SK-N-SH (cell line): ENCODE measurements around the gene SEMA3F. TPM values are rescaled to one million over a fixed set of nuclear protein-coding genes. Genes with fewer than 3 reads are reported as not detected.

Source experiments
- CTCF ChIA-PET: fragments of 300-600, 350-600 bp; formaldehyde crosslinking; extraction: SDS; loops from one replicate; lab custom pipeline; 2021; lab: Yijun Ruan, JAX
- POLR2A ChIA-PET: fragments of 350-600 bp; sonication (Branson Sonifier 250); formaldehyde crosslinking; extraction: SDS; loops from one replicate; lab custom pipeline; 2020; ENCODE audit warnings: antibody characterized with exemption, inconsistent platforms; lab: Yijun Ruan, JAX
- DNase-seq: peaks from one replicate; pipeline ENCODE4 v3.0.0; 2012
- H2AFZ ChIP-seq: fragments of 200-600 bp; sonication (generic); 2 replicates; pipeline ENCODE4 v1.8.1; 2016; ENCODE audit warnings: antibody characterized with exemption, mild to moderate bottlenecking, low read depth
- H3F3A ChIP-seq: fragments of 200-600 bp; sonication (generic); replicated peaks from 2 replicates; pipeline ENCODE3; 2016; ENCODE audit warnings: antibody characterized with exemption, mild to moderate bottlenecking; ENCODE audit not compliant: insufficient read depth
- H3K27ac ChIP-seq, 2 experiments: fragments of 200-500 bp in 1 of 2; fragments of 200-600 bp in 1 of 2; sonication (Bioruptor generic) in 1 of 2; sonication (generic), shearing (Covaris generic) in 1 of 2; 2 replicates each; pipeline versions ENCODE4 v1.5.1 to v1.6.1; 2014 to 2016; ENCODE audit warnings: low read depth in 2 of 2, inconsistent platforms in 1 of 2, low read length in 1 of 2, mild to moderate bottlenecking in 1 of 2, mixed read lengths in 1 of 2
- H3K27me3 ChIP-seq: fragments of 200-600 bp; sonication (generic), shearing (Covaris generic); 2 replicates; pipeline ENCODE4 v1.6.1; 2016; ENCODE audit warnings: mixed run types; ENCODE audit not compliant: insufficient read depth
- H3K36me3 ChIP-seq, 2 experiments: fragments of 200-500 bp in 1 of 2; fragments of 200-600 bp in 1 of 2; sonication (Bioruptor generic) in 1 of 2; sonication (generic) in 1 of 2; replicated peaks in 1 of 2; 2 replicates each; pipeline versions ENCODE3 to v1.5.1; 2014 to 2016; ENCODE audit warnings: low read length in 1 of 2, mild to moderate bottlenecking in 1 of 2; ENCODE audit not compliant: insufficient read depth in 2 of 2, control insufficient read depth in 1 of 2
- H3K4me1 ChIP-seq, 2 experiments: fragments of 200-500 bp in 1 of 2; fragments of 200-600 bp in 1 of 2; sonication (Bioruptor generic) in 1 of 2; sonication (generic), shearing (Covaris generic) in 1 of 2; 2 replicates each; pipeline versions ENCODE4 v1.5.1 to v1.6.1; 2014 to 2016; ENCODE audit warnings: low read depth in 1 of 2, low read length in 1 of 2, mixed run types in 1 of 2; ENCODE audit not compliant: insufficient read depth in 2 of 2, control insufficient read depth in 1 of 2
- H3K4me2 ChIP-seq: fragments of 200-600 bp; sonication (generic), shearing (Covaris generic); 2 replicates; pipeline ENCODE4 v1.6.1; 2017; ENCODE audit warnings: mixed run types
- H3K4me3 ChIP-seq, 2 experiments: fragments of 200-500 bp in 1 of 2; fragments of 200-600 bp in 1 of 2; sonication (Bioruptor generic) in 1 of 2; sonication (generic), shearing (Covaris generic) in 1 of 2; 2 replicates each; pipeline versions ENCODE4 v1.5.1 to v1.8.1; 2014 to 2016; ENCODE audit warnings: low read depth in 2 of 2, inconsistent platforms in 1 of 2, low read length in 1 of 2, mild to moderate bottlenecking in 1 of 2, mixed read lengths in 1 of 2, moderate library complexity in 1 of 2
- H3K79me2 ChIP-seq: fragments of 200-600 bp; sonication (generic); 2 replicates; pipeline ENCODE4 v1.8.1; 2017; ENCODE audit warnings: mild to moderate bottlenecking; ENCODE audit not compliant: insufficient read depth
- H3K9ac ChIP-seq: fragments of 200-600 bp; sonication (generic); 2 replicates; pipeline ENCODE4 v1.6.1; 2017; ENCODE audit warnings: mixed run types
- H3K9me2 ChIP-seq: fragments of 200-600 bp; sonication (generic); 2 replicates; pipeline ENCODE4 v1.6.1; 2017; ENCODE audit warnings: mixed run types
- H3K9me3 ChIP-seq: fragments of 200-600 bp; sonication (generic); 2 replicates; pipeline ENCODE4 v1.6.1; 2017; ENCODE audit warnings: mixed run types, mild to moderate bottlenecking, moderate library complexity
- H4K20me1 ChIP-seq: fragments of 200-600 bp; sonication (generic); 2 replicates; pipeline ENCODE4 v1.6.1; 2017; ENCODE audit warnings: mild to moderate bottlenecking, mixed run types; ENCODE audit not compliant: insufficient read depth
- CHD2 ChIP-seq: fragments of 150-350 bp; IDR thresholded peaks from 2 replicates; pipeline ENCODE4 v1.6.1; 2018; ENCODE audit warnings: low read length; ENCODE audit not compliant: partially characterized antibody
- ELF1 ChIP-seq: IDR thresholded peaks from 2 replicates; pipeline ENCODE4 v1.4.0; 2012
- EZH2phosphoT487 ChIP-seq: fragments of 200-600 bp; sonication (generic); IDR thresholded peaks from 2 replicates; pipeline ENCODE4 v1.6.1; 2017; ENCODE audit warnings: low read depth, mixed run types, mild to moderate bottlenecking, antibody characterized with exemption, moderate library complexity, borderline replicate concordance
- FOSL2 ChIP-seq: IDR thresholded peaks from 2 replicates; pipeline ENCODE4 v1.4.0; 2012; ENCODE audit warnings: low read depth, mild to moderate bottlenecking, moderate library complexity, borderline replicate concordance
- FOXJ3 ChIP-seq: sonication (generic); formaldehyde crosslinking; IDR thresholded peaks from 2 replicates; pipeline ENCODE4 v1.5.1; 2020; ENCODE audit warnings: mild to moderate bottlenecking, missing genetic modification reagents
- GABPA ChIP-seq: IDR thresholded peaks from 2 replicates; pipeline ENCODE4 v1.4.0; 2012; ENCODE audit warnings: low read depth, mild to moderate bottlenecking
- GATA2 ChIP-seq: sonication (generic); formaldehyde crosslinking; IDR thresholded peaks from 2 replicates; pipeline ENCODE4 v1.5.0; 2020; ENCODE audit warnings: mild to moderate bottlenecking, missing genetic modification reagents
- JUND ChIP-seq: IDR thresholded peaks from 2 replicates; pipeline ENCODE4 v1.4.0; 2012
- MXI1 ChIP-seq: IDR thresholded peaks from 2 replicates; pipeline ENCODE4 v1.6.1; 2012; ENCODE audit warnings: mild to moderate bottlenecking, low read depth, low read length, improper control_type of control experiment
- NRF1 ChIP-seq: IDR thresholded peaks from 2 replicates; pipeline ENCODE4 v1.6.1; 2012; ENCODE audit warnings: low read depth, mild to moderate bottlenecking, low read length
- POLR2AphosphoS5 ChIP-seq: IDR thresholded peaks from 2 replicates; pipeline ENCODE4 v1.6.1; 2012; ENCODE audit warnings: low read depth, low read length
- RFX5 ChIP-seq: IDR thresholded peaks from 2 replicates; pipeline ENCODE4 v1.6.1; 2012; ENCODE audit warnings: mild to moderate bottlenecking, improper control_type of control experiment, low read length
- RXRA ChIP-seq: IDR thresholded peaks from 2 replicates; pipeline ENCODE4 v1.4.0; 2012; ENCODE audit warnings: low read depth, mild to moderate bottlenecking, borderline replicate concordance
- SIN3A ChIP-seq: IDR thresholded peaks from 2 replicates; pipeline ENCODE4 v1.6.1; 2012; ENCODE audit warnings: low read depth, mild to moderate bottlenecking, low read length, moderate library complexity, borderline replicate concordance
- TCF12 ChIP-seq: IDR thresholded peaks from 2 replicates; pipeline ENCODE4 v1.4.0; 2012
- WGBS: methylation state at CpG from one replicate; pipeline ENCODE4 v1.1.6; 2017; ENCODE audit warnings: low lambda C conversion rate; 5-methylcytosine and 5-hydroxymethylcytosine counted together
- polyA plus RNA-seq, 3 experiments: library from polyadenylated mRNA; depleted of rRNA; stranded (reverse); fragments of >200 nt; gene quantifications; 2 replicates each; pipeline ENCODE4 v1.2.3, GENCODE V29; 2012
- TF ChIP-seq, protein P1 (sequence below): IDR thresholded peaks from 2 replicates; pipeline ENCODE4; 2012
- TF ChIP-seq, protein P2 (sequence below): IDR thresholded peaks from 2 replicates; pipeline ENCODE4 v1.4.0; 2012; ENCODE audit warnings: low read depth
- TF ChIP-seq, protein P3 (sequence below): IDR thresholded peaks from 2 replicates; pipeline ENCODE4 v1.4.0; 2012; ENCODE audit warnings: low read depth, borderline replicate concordance
- TF ChIP-seq, protein P4 (sequence below): IDR thresholded peaks from 2 replicates; pipeline ENCODE4 v1.4.0; 2012; ENCODE audit warnings: low read depth, borderline replicate concordance
- TF ChIP-seq, protein P5 (sequence below): fragments of 150-350 bp; IDR thresholded peaks from 2 replicates; pipeline ENCODE4 v1.6.1; 2017; ENCODE audit warnings: antibody characterized with exemption, low read length, low read depth, borderline replicate concordance

The SEMA3F gene
- polyA plus RNA-seq, 1 of the 3 experiments (the other 2 are of a cell fraction) = 30.4 TPM

DNA sequence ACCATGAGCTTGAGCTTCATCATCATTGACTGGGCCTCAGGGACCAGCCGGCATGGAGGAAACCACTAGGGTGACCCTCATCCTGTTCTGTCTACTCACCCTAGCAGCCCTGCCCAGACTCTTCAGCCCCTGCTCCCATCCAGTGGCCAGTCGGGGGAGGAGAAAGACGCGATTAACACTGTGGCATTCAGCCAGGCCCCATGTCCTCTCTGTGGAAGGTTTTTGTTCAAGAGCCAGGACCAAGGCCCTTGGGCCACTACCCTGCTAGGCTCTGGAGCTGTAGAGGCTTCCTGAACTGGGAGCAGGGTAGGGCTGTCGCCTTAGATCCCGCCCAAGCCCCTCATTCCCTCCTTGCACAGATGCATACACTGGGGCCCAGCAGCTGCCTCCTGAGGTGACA lies 65.0 kb downstream of the SEMA3F start:
- H3K79me2 ChIP-seq = no peaks in the 10 kb centered on the region
- H3K27me3 ChIP-seq = peaks cover 7% of the 10 kb centered on the region; the same call in 1 of the 2 replicates
- H3K36me3 ChIP-seq = no peaks in the 10 kb centered on the region
- no peak for DNase-seq
- 100% methylated on average over 1 of the region's 6 CpGs for WGBS
- ChIA-PET CTCF (interaction anchor here (0.7 to 61.6 kb wide), 12 partner anchors 10 to 98 kb away, joined by 3 to 1375 read pairs (median 4); partner anchors contain the start of genes GNAT1 and SLC38A3), POLR2A (no interaction called here)
- no peaks in the 10 kb centered on the region for H4K20me1 ChIP-seq
- H3K9ac ChIP-seq = no peak overlapping the region
- H2AFZ ChIP-seq = no peak overlapping the region
- H3K4me2 ChIP-seq = no peak overlapping the region
- H3K4me1 ChIP-seq = no peaks in the 10 kb centered on the region; a peak in 1 of 4 replicates
- H3K9me2 ChIP-seq = no peaks in the 10 kb centered on the region
- H3K27ac ChIP-seq = no peak overlapping the region
- H3K4me3 ChIP-seq = no peak overlapping the region
- no peaks in the 10 kb centered on the region for H3K9me3 ChIP-seq
- TF ChIP-seq NRF1 = no peak
- TF ChIP-seq JUND = no peak
- no peak for TF ChIP-seq GABPA
- TF ChIP-seq ELF1 = no peak
- no peak for TF ChIP-seq GATA2 (CRISPR knock-in tag)
- TF ChIP-seq RXRA = no peak
- TF ChIP-seq FOSL2 = no peak
- TF ChIP-seq RFX5 = no peak
- TF ChIP-seq, protein P1, sequence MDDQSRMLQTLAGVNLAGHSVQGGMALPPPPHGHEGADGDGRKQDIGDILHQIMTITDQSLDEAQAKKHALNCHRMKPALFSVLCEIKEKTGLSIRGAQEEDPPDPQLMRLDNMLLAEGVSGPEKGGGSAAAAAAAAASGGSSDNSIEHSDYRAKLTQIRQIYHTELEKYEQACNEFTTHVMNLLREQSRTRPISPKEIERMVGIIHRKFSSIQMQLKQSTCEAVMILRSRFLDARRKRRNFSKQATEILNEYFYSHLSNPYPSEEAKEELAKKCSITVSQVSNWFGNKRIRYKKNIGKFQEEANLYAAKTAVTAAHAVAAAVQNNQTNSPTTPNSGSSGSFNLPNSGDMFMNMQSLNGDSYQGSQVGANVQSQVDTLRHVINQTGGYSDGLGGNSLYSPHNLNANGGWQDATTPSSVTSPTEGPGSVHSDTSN = no peak
- no peak for TF ChIP-seq TCF12
- no peak for TF ChIP-seq POLR2AphosphoS5
- no peak for TF ChIP-seq FOXJ3 (CRISPR knock-in tag)
- TF ChIP-seq, protein P2, sequence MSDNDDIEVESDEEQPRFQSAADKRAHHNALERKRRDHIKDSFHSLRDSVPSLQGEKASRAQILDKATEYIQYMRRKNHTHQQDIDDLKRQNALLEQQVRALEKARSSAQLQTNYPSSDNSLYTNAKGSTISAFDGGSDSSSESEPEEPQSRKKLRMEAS = no peak
- TF ChIP-seq, protein P3, sequence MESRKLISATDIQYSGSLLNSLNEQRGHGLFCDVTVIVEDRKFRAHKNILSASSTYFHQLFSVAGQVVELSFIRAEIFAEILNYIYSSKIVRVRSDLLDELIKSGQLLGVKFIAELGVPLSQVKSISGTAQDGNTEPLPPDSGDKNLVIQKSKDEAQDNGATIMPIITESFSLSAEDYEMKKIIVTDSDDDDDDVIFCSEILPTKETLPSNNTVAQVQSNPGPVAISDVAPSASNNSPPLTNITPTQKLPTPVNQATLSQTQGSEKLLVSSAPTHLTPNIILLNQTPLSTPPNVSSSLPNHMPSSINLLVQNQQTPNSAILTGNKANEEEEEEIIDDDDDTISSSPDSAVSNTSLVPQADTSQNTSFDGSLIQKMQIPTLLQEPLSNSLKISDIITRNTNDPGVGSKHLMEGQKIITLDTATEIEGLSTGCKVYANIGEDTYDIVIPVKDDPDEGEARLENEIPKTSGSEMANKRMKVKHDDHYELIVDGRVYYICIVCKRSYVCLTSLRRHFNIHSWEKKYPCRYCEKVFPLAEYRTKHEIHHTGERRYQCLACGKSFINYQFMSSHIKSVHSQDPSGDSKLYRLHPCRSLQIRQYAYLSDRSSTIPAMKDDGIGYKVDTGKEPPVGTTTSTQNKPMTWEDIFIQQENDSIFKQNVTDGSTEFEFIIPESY = no peak
- TF ChIP-seq, protein P4, sequence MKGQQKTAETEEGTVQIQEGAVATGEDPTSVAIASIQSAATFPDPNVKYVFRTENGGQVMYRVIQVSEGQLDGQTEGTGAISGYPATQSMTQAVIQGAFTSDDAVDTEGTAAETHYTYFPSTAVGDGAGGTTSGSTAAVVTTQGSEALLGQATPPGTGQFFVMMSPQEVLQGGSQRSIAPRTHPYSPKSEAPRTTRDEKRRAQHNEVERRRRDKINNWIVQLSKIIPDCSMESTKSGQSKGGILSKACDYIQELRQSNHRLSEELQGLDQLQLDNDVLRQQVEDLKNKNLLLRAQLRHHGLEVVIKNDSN = no peak
- H3F3A ChIP-seq = no peaks in the 10 kb centered on the region

DNA sequence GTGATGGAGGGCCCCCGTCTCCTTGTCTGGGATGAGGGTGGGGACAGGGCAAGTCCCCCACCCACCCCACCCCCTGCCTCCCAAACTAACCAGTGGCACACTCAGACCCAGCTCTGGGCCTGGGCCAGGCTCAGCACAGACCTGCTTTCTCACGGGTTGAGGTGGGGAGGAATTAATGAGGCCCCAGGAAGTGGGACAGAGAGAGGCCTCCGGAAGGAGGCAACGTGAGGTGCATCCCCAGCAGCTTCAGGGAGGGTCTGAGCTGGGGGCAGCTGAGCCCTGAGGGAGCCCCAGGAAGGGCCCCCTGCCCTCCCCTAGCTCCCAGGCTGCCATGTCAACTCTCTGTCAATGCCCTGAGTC lies 65.9 kb downstream of the SEMA3F start:
- Histone ChIP-seq H3K4me3 (no peak overlapping the region), H4K20me1 (no peaks in the 10 kb centered on the region), H3K9me3 (no peaks in the 10 kb centered on the region), H3F3A (no peaks in the 10 kb centered on the region), H3K36me3 (no peaks in the 10 kb centered on the region), H2AFZ (no peak overlapping the region), H3K27me3 (peaks cover 7% of the 10 kb centered on the region; the same call in 1 of the 2 replicates), H3K9me2 (no peaks in the 10 kb centered on the region), H3K4me1 (no peaks in the 10 kb centered on the region; a peak in 1 of 4 replicates), H3K27ac (no peak overlapping the region), H3K4me2 (no peak overlapping the region), H3K79me2 (no peaks in the 10 kb centered on the region), H3K9ac (no peak overlapping the region)
- no peak for TF ChIP-seq MXI1
- TF ChIP-seq JUND = no peak
- TF ChIP-seq CHD2 = no peak
- no peak for TF ChIP-seq ELF1
- no peak for TF ChIP-seq TCF12
- no peak for TF ChIP-seq EZH2phosphoT487
- TF ChIP-seq SIN3A = no peak
- TF ChIP-seq, protein P5, sequence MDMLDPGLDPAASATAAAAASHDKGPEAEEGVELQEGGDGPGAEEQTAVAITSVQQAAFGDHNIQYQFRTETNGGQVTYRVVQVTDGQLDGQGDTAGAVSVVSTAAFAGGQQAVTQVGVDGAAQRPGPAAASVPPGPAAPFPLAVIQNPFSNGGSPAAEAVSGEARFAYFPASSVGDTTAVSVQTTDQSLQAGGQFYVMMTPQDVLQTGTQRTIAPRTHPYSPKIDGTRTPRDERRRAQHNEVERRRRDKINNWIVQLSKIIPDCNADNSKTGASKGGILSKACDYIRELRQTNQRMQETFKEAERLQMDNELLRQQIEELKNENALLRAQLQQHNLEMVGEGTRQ = no peak
- TF ChIP-seq FOSL2 = no peak
- no peak for TF ChIP-seq FOXJ3 (CRISPR knock-in tag)
- TF ChIP-seq, protein P2 = no peak
- no peak for TF ChIP-seq RXRA
- no peak for TF ChIP-seq GABPA
- TF ChIP-seq GATA2 (CRISPR knock-in tag) = no peak
- ChIA-PET CTCF (interaction anchor here (0.9 to 61.6 kb wide), 13 partner anchors 8 to 101 kb away, joined by 3 to 1375 read pairs (median 4); partner anchors contain the start of gene GNAT1), POLR2A (interaction anchor here (0.8 kb wide), 1 partner anchor 26 kb away, joined by 3 read pairs; no protein-coding TSS in a partner anchor)
- 79% methylated on average over 3 of the region's 4 CpGs for WGBS
- DNase-seq = no peak
